ENCODE data around the gene PHGDH. TPM values are rescaled to one million over a fixed set of nuclear protein-coding genes. Genes with fewer than 3 reads are reported as not detected.
A peak's percentile ranks its signal among the peaks of the same experiment; 100 is the strongest.

The PHGDH gene
- total and polyA plus RNA-seq, 2 of the 13 experiments (the other 11 are each of a cell fraction or from before 2014, with no cell fraction given): 95.8 to 133 TPM

DNA sequence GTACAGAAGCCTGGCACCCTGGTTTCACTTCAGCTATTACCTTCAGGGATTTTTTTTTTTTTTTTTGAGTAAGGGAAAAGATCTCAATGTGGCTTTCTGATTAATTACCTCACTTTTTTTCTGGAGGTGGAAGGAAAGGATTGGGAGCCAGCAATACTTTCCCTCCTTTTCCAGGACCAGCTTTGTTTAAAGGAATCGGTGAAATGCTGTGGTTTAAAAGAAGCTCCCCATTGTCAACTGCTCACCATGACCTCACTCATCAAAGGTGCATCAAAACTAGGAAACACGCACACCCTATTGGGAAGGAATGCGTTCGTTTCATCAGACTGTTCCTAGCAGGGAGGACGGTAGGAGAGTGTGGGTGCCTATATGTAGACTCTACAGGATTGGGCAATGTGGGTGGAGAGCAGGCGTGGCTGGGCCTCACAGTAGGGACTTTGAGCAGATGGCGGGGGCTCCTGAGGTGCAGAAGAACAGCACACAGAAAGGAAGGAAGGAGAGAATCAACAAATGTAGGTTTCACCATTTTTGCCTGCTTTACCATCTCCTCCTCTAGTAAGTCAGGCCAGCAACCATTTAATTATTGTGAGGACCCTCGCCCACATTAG is 13.0 kb downstream of the PHGDH start (continued):
- TF ChIP-seq FOXC1 (CRISPR knock-in tag; IDR thresholded peaks at IDR 0.05; ENCODE audit: borderline replicate concordance): no peak
- no peak for TF ChIP-seq ZNF260 (CRISPR knock-in tag; IDR thresholded peaks at IDR 0.05; ENCODE audit: borderline replicate concordance, low read depth)
- TF ChIP-seq ZSCAN22 (CRISPR knock-in tag; IDR thresholded peaks at IDR 0.05): no peak
- TF ChIP-seq, protein P1, sequence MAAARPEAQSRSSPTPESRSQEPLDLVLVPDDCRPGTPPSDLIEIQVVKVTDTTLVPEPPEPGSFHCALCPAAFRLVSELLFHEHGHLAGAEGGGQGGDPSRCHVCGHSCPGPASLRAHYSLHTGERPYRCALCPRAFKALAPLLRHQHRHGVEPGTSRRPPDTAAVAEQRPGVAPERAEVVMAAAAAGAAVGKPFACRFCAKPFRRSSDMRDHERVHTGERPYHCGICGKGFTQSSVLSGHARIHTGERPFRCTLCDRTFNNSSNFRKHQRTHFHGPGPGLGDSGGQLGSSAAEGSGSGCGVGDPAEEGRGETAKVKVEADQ (CRISPR knock-in tag; IDR thresholded peaks at IDR 0.05; ENCODE audit: borderline replicate concordance): no peak
- TF ChIP-seq, protein P2, sequence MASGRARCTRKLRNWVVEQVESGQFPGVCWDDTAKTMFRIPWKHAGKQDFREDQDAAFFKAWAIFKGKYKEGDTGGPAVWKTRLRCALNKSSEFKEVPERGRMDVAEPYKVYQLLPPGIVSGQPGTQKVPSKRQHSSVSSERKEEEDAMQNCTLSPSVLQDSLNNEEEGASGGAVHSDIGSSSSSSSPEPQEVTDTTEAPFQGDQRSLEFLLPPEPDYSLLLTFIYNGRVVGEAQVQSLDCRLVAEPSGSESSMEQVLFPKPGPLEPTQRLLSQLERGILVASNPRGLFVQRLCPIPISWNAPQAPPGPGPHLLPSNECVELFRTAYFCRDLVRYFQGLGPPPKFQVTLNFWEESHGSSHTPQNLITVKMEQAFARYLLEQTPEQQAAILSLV (CRISPR knock-in tag; IDR thresholded peaks at IDR 0.05; ENCODE audit: borderline replicate concordance): no peak
- TF ChIP-seq, protein P3, sequence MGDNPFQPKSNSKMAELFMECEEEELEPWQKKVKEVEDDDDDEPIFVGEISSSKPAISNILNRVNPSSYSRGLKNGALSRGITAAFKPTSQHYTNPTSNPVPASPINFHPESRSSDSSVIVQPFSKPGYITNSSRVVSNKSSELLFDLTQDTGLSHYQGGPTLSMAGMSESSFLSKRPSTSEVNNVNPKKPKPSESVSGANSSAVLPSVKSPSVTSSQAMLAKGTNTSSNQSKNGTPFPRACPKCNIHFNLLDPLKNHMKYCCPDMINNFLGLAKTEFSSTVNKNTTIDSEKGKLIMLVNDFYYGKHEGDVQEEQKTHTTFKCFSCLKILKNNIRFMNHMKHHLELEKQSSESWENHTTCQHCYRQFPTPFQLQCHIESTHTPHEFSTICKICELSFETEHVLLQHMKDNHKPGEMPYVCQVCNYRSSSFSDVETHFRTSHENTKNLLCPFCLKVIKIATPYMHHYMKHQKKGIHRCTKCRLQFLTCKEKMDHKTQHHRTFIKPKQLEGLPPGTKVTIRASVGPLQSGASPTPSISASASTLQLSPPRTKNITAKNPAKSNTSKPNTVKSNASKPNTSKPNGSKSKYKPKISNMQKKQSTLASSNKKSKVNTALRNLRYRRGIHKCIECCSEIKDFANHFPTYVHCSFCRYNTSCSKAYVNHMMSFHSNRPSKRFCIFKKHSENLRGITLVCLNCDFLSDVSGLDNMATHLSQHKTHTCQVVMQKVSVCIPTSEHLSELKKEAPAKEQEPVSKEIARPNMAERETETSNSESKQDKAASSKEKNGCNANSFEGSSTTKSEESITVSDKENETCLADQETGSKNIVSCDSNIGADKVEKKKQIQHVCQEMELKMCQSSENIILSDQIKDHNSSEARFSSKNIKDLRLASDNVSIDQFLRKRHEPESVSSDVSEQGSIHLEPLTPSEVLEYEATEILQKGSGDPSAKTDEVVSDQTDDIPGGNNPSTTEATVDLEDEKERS (CRISPR knock-in tag; IDR thresholded peaks at IDR 0.05): no peak; the same call in 1 of the 2 replicates
- TF ChIP-seq SP5 (CRISPR knock-in tag; IDR thresholded peaks at IDR 0.05; ENCODE audit: borderline replicate concordance, low read depth): peak; percentile 100
- TF ChIP-seq CBX1 (IDR thresholded peaks at IDR 0.05; ENCODE audit: low read depth): no peak
- no peak for TF ChIP-seq ZNF441 (CRISPR knock-in tag; IDR thresholded peaks at IDR 0.05; ENCODE audit: borderline replicate concordance)
- peak; percentile 70; the same call in 1 of the 2 replicates for TF ChIP-seq JUNB (CRISPR knock-in tag; IDR thresholded peaks at IDR 0.05; ENCODE audit: borderline replicate concordance)
- TF ChIP-seq, protein P4, sequence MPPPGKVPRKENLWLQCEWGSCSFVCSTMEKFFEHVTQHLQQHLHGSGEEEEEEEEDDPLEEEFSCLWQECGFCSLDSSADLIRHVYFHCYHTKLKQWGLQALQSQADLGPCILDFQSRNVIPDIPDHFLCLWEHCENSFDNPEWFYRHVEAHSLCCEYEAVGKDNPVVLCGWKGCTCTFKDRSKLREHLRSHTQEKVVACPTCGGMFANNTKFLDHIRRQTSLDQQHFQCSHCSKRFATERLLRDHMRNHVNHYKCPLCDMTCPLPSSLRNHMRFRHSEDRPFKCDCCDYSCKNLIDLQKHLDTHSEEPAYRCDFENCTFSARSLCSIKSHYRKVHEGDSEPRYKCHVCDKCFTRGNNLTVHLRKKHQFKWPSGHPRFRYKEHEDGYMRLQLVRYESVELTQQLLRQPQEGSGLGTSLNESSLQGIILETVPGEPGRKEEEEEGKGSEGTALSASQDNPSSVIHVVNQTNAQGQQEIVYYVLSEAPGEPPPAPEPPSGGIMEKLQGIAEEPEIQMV (CRISPR knock-in tag; IDR thresholded peaks at IDR 0.05; ENCODE audit: low read depth): peak; percentile 72; the same call in 1 of the 2 replicates
- TF ChIP-seq, protein P5, sequence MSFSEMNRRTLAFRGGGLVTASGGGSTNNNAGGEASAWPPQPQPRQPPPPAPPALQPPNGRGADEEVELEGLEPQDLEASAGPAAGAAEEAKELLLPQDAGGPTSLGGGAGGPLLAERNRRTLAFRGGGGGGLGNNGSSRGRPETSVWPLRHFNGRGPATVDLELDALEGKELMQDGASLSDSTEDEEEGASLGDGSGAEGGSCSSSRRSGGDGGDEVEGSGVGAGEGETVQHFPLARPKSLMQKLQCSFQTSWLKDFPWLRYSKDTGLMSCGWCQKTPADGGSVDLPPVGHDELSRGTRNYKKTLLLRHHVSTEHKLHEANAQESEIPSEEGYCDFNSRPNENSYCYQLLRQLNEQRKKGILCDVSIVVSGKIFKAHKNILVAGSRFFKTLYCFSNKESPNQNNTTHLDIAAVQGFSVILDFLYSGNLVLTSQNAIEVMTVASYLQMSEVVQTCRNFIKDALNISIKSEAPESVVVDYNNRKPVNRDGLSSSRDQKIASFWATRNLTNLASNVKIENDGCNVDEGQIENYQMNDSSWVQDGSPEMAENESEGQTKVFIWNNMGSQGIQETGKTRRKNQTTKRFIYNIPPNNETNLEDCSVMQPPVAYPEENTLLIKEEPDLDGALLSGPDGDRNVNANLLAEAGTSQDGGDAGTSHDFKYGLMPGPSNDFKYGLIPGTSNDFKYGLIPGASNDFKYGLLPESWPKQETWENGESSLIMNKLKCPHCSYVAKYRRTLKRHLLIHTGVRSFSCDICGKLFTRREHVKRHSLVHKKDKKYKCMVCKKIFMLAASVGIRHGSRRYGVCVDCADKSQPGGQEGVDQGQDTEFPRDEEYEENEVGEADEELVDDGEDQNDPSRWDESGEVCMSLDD (CRISPR knock-in tag; IDR thresholded peaks at IDR 0.05; ENCODE audit: borderline replicate concordance): 0 out of 2 replicates have a peak, but pooled peaks have one; percentile 20
- no peak for TF ChIP-seq ZNF557 (CRISPR knock-in tag; IDR thresholded peaks at IDR 0.05)
- TF ChIP-seq, protein P6, sequence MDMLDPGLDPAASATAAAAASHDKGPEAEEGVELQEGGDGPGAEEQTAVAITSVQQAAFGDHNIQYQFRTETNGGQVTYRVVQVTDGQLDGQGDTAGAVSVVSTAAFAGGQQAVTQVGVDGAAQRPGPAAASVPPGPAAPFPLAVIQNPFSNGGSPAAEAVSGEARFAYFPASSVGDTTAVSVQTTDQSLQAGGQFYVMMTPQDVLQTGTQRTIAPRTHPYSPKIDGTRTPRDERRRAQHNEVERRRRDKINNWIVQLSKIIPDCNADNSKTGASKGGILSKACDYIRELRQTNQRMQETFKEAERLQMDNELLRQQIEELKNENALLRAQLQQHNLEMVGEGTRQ (IDR thresholded peaks at IDR 0.05; ENCODE audit: low read depth, low read length): no peak
- TF ChIP-seq, protein P6 (CRISPR knock-in tag; IDR thresholded peaks at IDR 0.05; ENCODE audit: borderline replicate concordance): no peak
- TF ChIP-seq KDM5B (CRISPR knock-in tag; IDR thresholded peaks at IDR 0.05; ENCODE audit: borderline replicate concordance): peak; percentile 46; the same call in 1 of the 2 replicates

All from HepG2 (cell line).